Epidermal melanocyte (primary cell): Measurements from ENCODE around the gene PLAGL2.
"Not testable (repeated sequence)": the region's sequence is repeated elsewhere in the genome, so short reads cannot be mapped to it uniquely, and the experiment has no call there.

Source experiments
- DNase-seq: peaks from one replicate; pipeline ENCODE4 v3.0.0; 2011; ENCODE audit warnings: low spot score; ENCODE audit not compliant: insufficient read length

Gene PLAGL2

GRCh38 chr20:32205110-32205842, 2.3 kb downstream of the PLAGL2 start:
- no peak for DNase-seq

- no peak for DNase-seq
Measured at GRCh38 chr20:32204205-32205109, 3.1 kb downstream of the PLAGL2 start.

GRCh38 chr20:32203356-32204204, 4.0 kb downstream of the PLAGL2 start:
- DNase-seq: no peak

- DNase-seq: no peak
Measured at GRCh38 chr20:32201977-32202363, 5.6 kb downstream of the PLAGL2 start.

GRCh38 chr20:32201296-32201976, 6.1 kb downstream of the PLAGL2 start:
- no peak for DNase-seq

GRCh38 chr20:32199006-32199405, 8.5 kb downstream of the PLAGL2 start:
- no peak for DNase-seq

GRCh38 chr20:32197136-32197535, 10.4 kb downstream of the PLAGL2 start:
- not testable (repeated sequence) for DNase-seq

GRCh38 chr20:32196613-32197012, 10.9 kb downstream of the PLAGL2 start:
- DNase-seq: not testable (repeated sequence)

- DNase-seq: no peak
Measured at GRCh38 chr20:32195581-32195980, 12.0 kb downstream of the PLAGL2 start.

- DNase-seq: no peak
Measured at GRCh38 chr20:32193996-32194395, 13.5 kb downstream of the PLAGL2 start.

- not testable (repeated sequence) for DNase-seq
Measured at GRCh38 chr20:32193336-32193735, 14.2 kb downstream of the PLAGL2 start.

- DNase-seq: no peak
Measured at GRCh38 chr20:32192698-32193097, 14.8 kb downstream of the PLAGL2 start.

GRCh38 chr20:32191873-32192272, 15.7 kb downstream of the PLAGL2 start:
- DNase-seq: no peak

GRCh38 chr20:32191422-32191821, 16.1 kb downstream of the PLAGL2 start:
- DNase-seq: no peak

- no peak for DNase-seq
Measured at GRCh38 chr20:32190616-32191415, 16.7 kb downstream of the PLAGL2 start.

GRCh38 chr20:32189691-32190615, 17.6 kb downstream of the PLAGL2 start:
- DNase-seq: no peak

GRCh38 chr20:32189123-32189410, 18.5 kb downstream of the PLAGL2 start:
- no peak for DNase-seq

- DNase-seq: no peak
Measured at GRCh38 chr20:32188376-32189122, 19.0 kb downstream of the PLAGL2 start.

- no peak for DNase-seq
Measured at GRCh38 chr20:32186506-32186905, 21.0 kb downstream of the PLAGL2 start.
